HG02642 (cell line): ENCODE measurements around the gene NCKAP5.
A peak's percentile ranks its signal among the peaks of the same experiment; 100 is the strongest.
"Not testable (repeated sequence)": the region's sequence is repeated elsewhere in the genome, so short reads cannot be mapped to it uniquely, and the experiment has no call there.

Source experiments
- ATAC-seq: cut with Tn5 transposase; IDR thresholded peaks from one replicate; pipeline ENCODE4 v1.9.1; 2021; ENCODE audit warnings: mild to moderate bottlenecking; ENCODE audit not compliant: unreplicated experiment, poor library complexity

NCKAP5 gene

DNA sequence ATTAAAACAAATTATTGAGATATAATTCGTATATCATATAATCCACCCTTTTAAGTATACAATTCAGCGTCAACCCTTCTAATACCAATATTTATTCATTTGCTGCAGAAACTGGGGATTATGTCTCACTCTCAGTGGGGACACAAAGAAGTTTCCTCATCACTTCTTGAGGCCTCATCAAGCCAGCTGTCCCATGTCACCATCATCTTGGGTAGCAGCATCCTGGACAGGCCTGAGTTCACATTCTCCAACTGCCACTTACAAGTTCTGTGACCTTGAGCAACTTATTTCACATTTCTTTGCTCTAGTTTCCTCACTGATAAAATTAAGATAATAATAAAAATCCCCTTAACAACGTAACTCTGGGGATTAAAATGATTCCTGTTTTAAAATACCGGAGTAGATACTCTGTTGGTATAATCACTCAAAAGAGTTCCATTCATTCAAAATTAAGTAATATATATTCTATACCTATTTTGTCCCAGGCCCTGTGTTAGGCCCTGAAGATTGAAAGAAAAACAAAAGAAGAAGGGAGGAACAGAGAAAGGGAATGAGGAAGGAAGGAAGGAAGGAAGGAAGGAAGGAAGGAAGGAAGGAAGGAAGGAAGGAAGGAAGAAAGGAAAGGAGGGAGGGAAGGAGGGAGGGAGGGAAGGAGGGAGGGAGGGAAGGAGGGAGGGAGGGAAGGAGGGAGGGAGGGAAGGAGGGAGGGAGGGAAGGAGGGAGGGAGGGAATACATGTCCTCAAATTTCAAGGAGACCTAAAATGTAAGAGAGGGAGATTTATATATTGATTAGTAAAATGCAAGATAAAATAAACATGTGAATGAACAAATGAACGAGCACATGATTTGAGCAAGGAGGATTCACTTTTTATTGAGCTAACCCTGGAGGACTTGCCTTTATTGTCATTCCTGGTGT is 42.4 kb downstream of the NCKAP5 start:
- no peak for ATAC-seq

DNA sequence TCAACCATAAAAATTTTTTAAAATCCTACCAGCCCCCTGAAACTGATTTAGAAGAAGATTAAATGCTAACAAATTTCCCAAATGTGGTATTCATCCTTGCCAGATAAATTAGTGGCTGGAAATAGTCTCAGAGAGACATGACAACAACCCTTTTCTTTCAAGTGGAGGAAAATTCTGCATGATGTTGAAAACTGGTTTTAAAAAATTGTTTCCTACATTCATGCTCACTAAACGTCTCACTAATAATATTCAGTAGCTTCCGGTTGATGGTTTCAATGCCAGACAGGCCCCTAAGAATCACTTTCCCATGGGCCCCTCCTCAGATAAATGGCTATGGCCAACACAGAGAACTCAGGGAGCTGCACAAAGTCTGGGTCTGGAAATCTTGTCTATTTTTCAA is 43.2 kb downstream of the NCKAP5 start:
- ATAC-seq = no peak

- ATAC-seq = no peak
These were observed 44.9 kb downstream of the NCKAP5 start for GRCh38 chr2:133523406-133523805.

- ATAC-seq = no peak
These were observed 46.1 kb downstream of the NCKAP5 start for GRCh38 chr2:133522204-133522603.

DNA sequence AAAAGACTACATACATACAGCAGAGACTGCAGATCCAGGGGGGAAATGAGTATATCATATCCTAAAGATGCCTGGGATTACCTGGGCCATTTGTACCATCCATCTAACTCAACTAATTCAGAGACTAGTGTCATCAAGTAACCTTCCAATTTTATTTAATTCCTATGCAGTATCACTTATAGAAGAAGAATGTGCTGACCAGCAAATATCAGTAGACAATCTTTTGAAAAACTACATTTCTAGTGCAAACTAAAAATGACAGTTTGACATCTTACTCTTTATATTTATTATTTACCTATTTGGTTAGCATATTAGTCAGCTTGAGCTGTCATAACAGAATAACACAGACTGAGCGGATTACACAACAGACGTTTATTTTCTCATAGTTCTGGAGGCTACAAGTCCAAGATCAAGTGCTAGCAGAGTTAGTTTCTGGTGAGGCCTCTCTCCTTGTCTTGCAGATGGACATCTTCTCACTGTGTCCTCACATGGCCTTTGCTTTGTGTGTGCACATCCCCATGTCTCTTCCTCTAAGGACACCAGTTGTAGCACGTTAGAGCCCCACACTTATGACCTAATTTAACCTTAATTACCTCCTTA is 47.0 kb downstream of the NCKAP5 start:
- no peak for ATAC-seq

DNA sequence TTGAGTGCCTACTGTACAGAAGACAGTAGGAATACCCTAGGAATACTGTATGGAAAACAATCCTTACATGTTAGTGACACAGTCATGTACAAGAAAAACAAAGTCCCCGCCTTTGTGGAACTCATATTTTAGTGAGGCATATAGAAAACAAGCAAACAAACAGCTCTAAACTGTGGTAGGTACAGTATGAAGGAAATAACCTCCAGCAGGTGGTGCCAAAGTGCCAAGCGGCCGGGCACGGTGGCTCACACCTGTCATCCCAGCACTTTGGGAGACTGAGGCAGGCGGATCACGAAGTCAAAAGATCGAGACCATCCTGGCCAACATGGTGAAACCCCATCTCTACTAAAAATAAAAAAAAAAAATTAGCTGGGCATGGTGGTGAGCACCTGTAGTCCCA is 48.6 kb downstream of the NCKAP5 start:
- not testable (repeated sequence) for ATAC-seq

DNA sequence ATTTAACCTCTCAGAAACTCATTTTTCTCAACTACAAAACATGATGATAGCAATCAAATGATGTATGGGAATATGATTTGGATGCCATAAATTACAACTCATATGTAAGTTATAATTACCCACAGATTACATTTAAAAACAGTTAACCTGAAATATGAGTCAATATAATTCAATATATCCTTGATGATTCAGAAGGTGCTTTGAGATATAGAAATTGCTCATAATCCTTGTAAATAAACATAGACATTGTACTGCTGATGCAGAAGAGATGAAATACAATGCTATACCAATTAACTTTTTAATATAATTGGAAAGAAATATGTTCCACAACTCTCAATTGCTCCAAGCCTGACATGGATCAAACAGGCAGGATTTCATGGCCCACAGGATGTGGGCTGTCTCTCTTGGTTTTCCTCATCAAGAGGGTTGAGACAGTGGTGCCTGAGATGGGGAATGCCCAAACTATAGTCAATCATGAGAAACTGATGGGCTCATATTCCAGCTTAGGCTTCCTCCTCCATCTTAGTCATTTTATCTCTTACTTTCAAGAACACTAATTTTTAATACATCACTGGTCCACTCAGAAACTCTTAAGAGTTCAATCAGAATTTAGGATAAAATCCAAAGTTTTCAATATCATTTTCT is 49.4 kb downstream of the NCKAP5 start:
- no peak for ATAC-seq

GRCh38 chr2:133517876-133518275 is 50.4 kb downstream of the NCKAP5 start:
- ATAC-seq = no peak

DNA sequence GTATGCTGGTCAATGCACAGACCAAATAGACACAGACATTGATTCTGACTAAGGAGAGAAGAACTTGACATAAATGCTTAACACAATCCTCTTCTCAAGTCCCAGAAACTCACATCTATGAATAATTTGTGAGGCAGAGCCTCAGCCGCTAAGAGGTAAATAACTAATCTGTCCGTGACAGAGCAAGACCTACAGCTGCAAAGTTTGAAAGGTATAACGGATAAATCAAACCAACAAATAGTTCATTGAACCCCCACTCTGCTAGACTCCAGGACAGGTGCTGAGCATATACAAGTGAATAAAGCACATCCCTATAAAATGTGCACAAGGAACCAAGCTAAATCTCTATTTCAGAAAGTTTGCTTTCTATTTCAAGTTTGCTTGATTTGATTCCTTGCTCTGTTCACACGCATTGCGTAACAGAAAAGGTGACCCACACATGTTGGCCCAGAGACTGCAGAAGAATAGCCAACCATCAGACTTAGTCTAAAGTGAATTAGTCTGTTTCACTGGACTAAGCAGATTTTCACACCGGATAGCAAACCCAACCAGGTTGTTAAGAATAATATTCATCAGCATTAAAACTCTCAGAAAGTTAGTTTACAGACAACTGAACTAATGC is 51.7 kb downstream of the NCKAP5 start:
- no peak for ATAC-seq

GRCh38 chr2:133515271-133515670 is 53.0 kb downstream of the NCKAP5 start:
- ATAC-seq = no peak

DNA sequence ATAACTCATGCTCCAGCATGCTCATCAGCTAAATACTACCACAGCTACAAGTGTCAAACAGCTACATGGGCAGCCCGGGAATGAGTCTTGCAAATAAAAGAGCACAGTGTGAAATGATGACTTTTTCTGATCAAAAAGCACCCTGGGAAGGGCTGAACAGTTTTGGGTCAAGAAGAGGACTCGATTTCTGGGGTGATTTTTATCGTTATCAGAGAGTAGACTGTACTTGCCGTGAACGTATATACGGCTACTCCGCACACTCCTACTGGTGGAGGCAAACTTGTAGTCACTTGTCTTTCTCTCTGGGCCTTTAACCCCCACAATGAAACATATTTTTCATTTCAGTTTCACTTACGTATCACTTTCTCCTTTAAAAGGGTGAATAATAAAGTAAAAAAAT is 54.4 kb downstream of the NCKAP5 start:
- no peak for ATAC-seq

- ATAC-seq = no peak
These were observed 56.1 kb downstream of the NCKAP5 start for GRCh38 chr2:133512121-133512520.

GRCh38 chr2:133511679-133512078 is 56.6 kb downstream of the NCKAP5 start:
- no peak for ATAC-seq

DNA sequence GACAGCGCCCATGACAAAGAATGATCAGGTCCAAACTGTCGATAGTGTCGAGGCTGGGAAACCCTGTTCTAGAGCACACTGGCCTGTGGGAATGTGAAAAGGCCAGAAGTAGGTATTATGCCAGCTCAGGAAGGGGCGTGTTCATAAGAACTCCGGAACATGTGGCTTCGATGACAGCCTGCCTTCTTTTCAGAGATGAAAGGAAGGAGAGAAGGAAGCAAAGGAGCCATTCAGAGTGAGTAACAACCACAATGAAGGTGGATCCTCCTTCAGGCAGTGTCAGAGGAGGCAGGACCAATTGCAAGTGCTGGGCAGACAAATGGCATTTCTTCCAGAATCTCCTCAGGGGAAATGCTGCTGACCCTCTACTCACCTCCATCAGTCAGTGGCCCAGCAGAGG is 58.5 kb downstream of the NCKAP5 start:
- ATAC-seq = no peak

GRCh38 chr2:133508546-133509165 is 59.6 kb downstream of the NCKAP5 start:
- no peak for ATAC-seq

- no peak for ATAC-seq
These were observed 61.3 kb downstream of the NCKAP5 start for GRCh38 chr2:133506996-133507395.

DNA sequence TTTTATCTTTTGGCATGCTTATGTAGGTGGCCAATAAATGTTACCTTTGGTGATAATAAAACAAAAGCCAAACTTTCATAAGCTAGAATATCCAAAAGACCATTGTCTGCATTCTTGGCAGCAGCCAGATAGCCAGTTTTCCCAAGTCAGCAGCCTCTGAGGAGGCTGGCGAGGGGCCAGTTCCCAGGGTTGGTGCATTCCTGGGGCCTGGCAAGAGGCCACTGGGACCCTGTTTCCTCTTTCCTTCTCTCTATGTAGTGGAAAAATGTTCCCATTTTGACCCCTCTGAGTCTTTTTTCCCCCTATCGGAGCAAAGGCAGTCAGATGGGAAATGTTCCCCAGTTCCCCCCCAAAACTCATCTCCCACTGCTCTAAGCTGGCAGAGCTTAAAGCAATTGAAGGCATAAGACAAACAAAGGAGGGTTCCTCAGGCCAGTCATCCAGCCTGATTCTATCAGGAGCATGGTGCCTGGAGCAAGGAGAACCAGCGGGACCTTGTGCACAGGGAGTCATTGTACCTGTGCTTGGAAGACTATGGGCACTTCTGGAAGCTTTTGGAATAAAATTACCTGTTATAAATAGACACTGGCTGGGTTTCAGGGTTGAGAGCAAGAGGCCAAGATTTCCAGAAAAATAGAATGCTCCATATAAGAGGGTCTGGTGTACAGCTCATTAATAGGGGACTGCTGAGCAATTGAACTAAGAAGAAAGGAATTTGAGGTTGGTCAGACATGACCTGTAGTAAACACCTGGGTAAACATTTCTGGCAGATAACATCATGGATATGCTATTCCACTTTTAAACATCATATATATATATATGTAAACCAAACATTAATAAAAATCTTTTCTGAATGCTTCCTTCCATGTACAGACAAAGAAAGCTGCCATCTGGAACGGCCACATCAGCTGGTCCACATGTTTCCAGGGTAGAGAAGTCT is 63.4 kb downstream of the NCKAP5 start:
- ATAC-seq = no peak

DNA sequence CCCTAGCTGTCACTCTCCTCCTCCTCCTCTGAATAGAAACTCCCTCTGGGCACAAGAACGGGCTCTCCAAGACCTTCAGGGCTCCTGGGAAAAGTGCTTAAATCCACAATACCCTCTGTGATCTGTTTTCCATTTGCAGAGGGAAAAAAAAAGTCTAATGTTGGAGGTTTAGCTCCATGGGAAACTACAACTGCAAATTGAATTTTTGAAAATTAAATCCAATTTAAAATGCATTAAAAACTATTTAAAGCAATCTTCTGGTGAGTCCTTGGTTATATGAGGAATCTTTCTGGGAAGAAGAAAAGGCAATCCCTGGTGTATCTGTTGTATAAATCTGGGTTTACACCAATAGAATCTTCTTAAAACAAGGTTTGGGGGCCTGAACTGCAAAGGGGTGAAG is 64.3 kb downstream of the NCKAP5 start:
- no peak for ATAC-seq

DNA sequence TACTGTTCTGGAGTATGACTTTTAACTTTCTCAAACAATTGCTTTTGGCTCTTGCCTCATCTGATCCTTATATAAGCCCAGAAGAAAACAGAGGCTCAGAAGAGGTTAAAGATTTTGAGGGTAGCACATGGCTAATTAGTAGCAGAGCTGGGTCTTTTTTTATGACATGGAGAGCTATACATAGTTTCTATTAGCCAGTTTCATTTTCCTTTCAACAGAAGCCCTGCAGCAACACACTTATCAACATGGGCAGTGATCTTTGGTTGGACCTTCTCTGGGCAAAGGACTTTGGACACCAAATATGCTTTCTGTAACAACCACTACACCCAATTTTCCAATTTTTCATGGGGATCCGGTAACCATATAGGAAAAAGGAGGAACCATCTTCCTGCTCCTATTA is 64.9 kb downstream of the NCKAP5 start:
- ATAC-seq = peak; percentile 73
